GM12873 (cell line): ENCODE data around the gene UTP14A.

Experiments
- CTCF ChIP-seq: IDR thresholded peaks from 2 replicates; pipeline ENCODE4 v1.5.1; 2012; ENCODE audit warnings: low read depth, mild to moderate bottlenecking, moderate library complexity, low read length, control low read depth; ENCODE audit not compliant: insufficient read depth; ENCODE audit errors: missing control alignments

The UTP14A gene

GRCh38 chrX:129961180-129962083 is 55.5 kb downstream of the UTP14A start:
- no peak for TF ChIP-seq CTCF

GRCh38 chrX:129963729-129964128 is 57.8 kb downstream of the UTP14A start:
- no peak for TF ChIP-seq CTCF

- no peak for TF ChIP-seq CTCF
Observed at GRCh38 chrX:129965166-129965565, 59.2 kb downstream of the UTP14A start.

- no peak for TF ChIP-seq CTCF
Observed at GRCh38 chrX:129968968-129969367, 63.0 kb downstream of the UTP14A start.

GRCh38 chrX:129976441-129976840 is 70.5 kb downstream of the UTP14A start:
- TF ChIP-seq CTCF = no peak
